Ovary (tissue), 3 donors: ENCODE measurements around the gene TMEM72.
A peak's percentile ranks its signal among the peaks of the same experiment; 100 is the strongest.

Source experiments
- CTCF ChIP-seq, 3 donors: fragments of 450-650 bp in 2 of 3; fragments of 200-600 bp in 1 of 3; IDR thresholded peaks; one replicate each; pipeline versions ENCODE4 v1.5.1 to v1.8.0; 2016 to 2022; ENCODE audit warnings: antibody characterized with exemption in 3 of 3, mild to moderate bottlenecking in 1 of 3
- POLR2A ChIP-seq: fragments of 450-650 bp; IDR thresholded peaks from one replicate; pipeline ENCODE4 v1.6.1; 2017; ENCODE audit warnings: antibody characterized with exemption, mild to moderate bottlenecking, moderate library complexity
- donor health status: DM: no; HTN: no; CAD: no.

GRCh38 chr10:44978570-44979280 lies 67.6 kb downstream of the TMEM72 start, which contains the start of gene DEPP1:
- TF ChIP-seq POLR2A (peak; percentile 99), CTCF (IDR thresholded peaks at IDR 0.05) (peak in 2 of 3 donors; percentile 30 to 44)
